HG03432 (cell line): ENCODE results near the gene FBXW5.

Experiments
- ATAC-seq: cut with Tn5 transposase; IDR thresholded peaks from one replicate; pipeline ENCODE4 v1.9.1; 2021; ENCODE audit warnings: mild to moderate bottlenecking, moderate library complexity; ENCODE audit not compliant: unreplicated experiment

Gene FBXW5

GRCh38 chr9:136962163-136962562, 17.6 kb upstream of the FBXW5 start:
- no peak for ATAC-seq

GRCh38 chr9:136961279-136962065, 16.9 kb upstream of the FBXW5 start:
- no peak for ATAC-seq

GRCh38 chr9:136960938-136961275, 16.4 kb upstream of the FBXW5 start:
- no peak for ATAC-seq

- no peak for ATAC-seq
Observed at GRCh38 chr9:136960212-136960937, 15.8 kb upstream of the FBXW5 start.

GRCh38 chr9:136958898-136959850, 14.6 kb upstream of the FBXW5 start:
- ATAC-seq = no peak

GRCh38 chr9:136958473-136958872, 13.9 kb upstream of the FBXW5 start:
- ATAC-seq = no peak

- ATAC-seq = no peak
Observed at GRCh38 chr9:136957901-136958300, 13.4 kb upstream of the FBXW5 start.

GRCh38 chr9:136957461-136957860, 12.9 kb upstream of the FBXW5 start:
- no peak for ATAC-seq

- no peak for ATAC-seq
Observed at GRCh38 chr9:136956604-136957003, 12.1 kb upstream of the FBXW5 start.

GRCh38 chr9:136955943-136956335, 11.4 kb upstream of the FBXW5 start:
- ATAC-seq = no peak

GRCh38 chr9:136955202-136955942, 10.8 kb upstream of the FBXW5 start:
- no peak for ATAC-seq

- ATAC-seq = no peak
Observed at GRCh38 chr9:136954270-136955083, 9.9 kb upstream of the FBXW5 start.

GRCh38 chr9:136953771-136954269, 9.3 kb upstream of the FBXW5 start:
- ATAC-seq = no peak

- no peak for ATAC-seq
Observed at GRCh38 chr9:136952876-136953770, 8.6 kb upstream of the FBXW5 start.

GRCh38 chr9:136952321-136952850, 7.8 kb upstream of the FBXW5 start:
- no peak for ATAC-seq

GRCh38 chr9:136951541-136952320, 7.2 kb upstream of the FBXW5 start, which contains the start of gene LCN12:
LCN12 (plus strand) TSS chr9:136952273; CDS start chr9:136952328, 55 bp downstream.
- no peak for ATAC-seq

- no peak for ATAC-seq
Observed at GRCh38 chr9:136950656-136951276, 6.2 kb upstream of the FBXW5 start.
